ENCODE data around the gene NELFA. TPM values are rescaled to one million over a fixed set of nuclear protein-coding genes. Genes with fewer than 3 reads are reported as not detected.

Gene NELFA
- total RNA-seq, 1 donor, result 19.9 TPM

- H3K27me3 ChIP-seq (ENCODE audit: insufficient read depth, low read length), result no peaks in the 10 kb centered on the region
- no peak overlapping the region for H3K27ac ChIP-seq (ENCODE audit: low read depth, low read length)
- no peak overlapping the region for H3K4me2 ChIP-seq (ENCODE audit: insufficient read depth, low read length)
- peaks cover 57% of the 10 kb centered on the region for H3K36me3 ChIP-seq (ENCODE audit: insufficient read depth, low read length)
- TF ChIP-seq CTCF (IDR thresholded peaks at IDR 0.05; ENCODE audit: extremely low read depth, low read depth, low read length), result no peak
- H2AFZ ChIP-seq (ENCODE audit: low read length), result no peak overlapping the region
- H3K79me2 ChIP-seq (ENCODE audit: insufficient read depth, low read length), result peaks cover 61% of the 10 kb centered on the region
- no peak overlapping the region for H3K4me3 ChIP-seq (ENCODE audit: insufficient read depth, low read length)
- H4K20me1 ChIP-seq (ENCODE audit: insufficient read depth, low read length), result no peaks in the 10 kb centered on the region
- H3K4me1 ChIP-seq (ENCODE audit: insufficient read depth, low read length), result peaks cover 5% of the 10 kb centered on the region
- H3K9me3 ChIP-seq (ENCODE audit: low read depth, low read length), result no peaks in the 10 kb centered on the region
- no peak for DNase-seq (ENCODE audit: insufficient read length, low spot score, missing footprints)
Measured at GRCh38 chr4:1945124-1945895, 63.5 kb downstream of the NELFA start.

- no peak for TF ChIP-seq CTCF (IDR thresholded peaks at IDR 0.05; ENCODE audit: extremely low read depth, low read depth, low read length)
- H3K4me2 ChIP-seq (ENCODE audit: insufficient read depth, low read length), result no peak overlapping the region
Measured at GRCh38 chr4:1943928-1944327, 64.8 kb downstream of the NELFA start.

GRCh38 chr4:1940566-1940965, 68.2 kb downstream of the NELFA start:
- no peaks in the 10 kb centered on the region for H3K9me3 ChIP-seq (ENCODE audit: low read depth, low read length)
- no peaks in the 10 kb centered on the region for H3K27me3 ChIP-seq (ENCODE audit: insufficient read depth, low read length)
- DNase-seq (ENCODE audit: insufficient read length, low spot score, missing footprints), result no peak
- H2AFZ ChIP-seq (ENCODE audit: low read length), result no peak overlapping the region
- TF ChIP-seq CTCF (IDR thresholded peaks at IDR 0.05; ENCODE audit: extremely low read depth, low read depth, low read length), result no peak
- H3K27ac ChIP-seq (ENCODE audit: low read depth, low read length), result peak overlapping the region; percentile 96
- H3K79me2 ChIP-seq (ENCODE audit: insufficient read depth, low read length), result peaks cover 55% of the 10 kb centered on the region
- H3K36me3 ChIP-seq (ENCODE audit: insufficient read depth, low read length), result peaks cover 37% of the 10 kb centered on the region
- peaks cover 3% of the 10 kb centered on the region for H4K20me1 ChIP-seq (ENCODE audit: insufficient read depth, low read length)
- H3K4me2 ChIP-seq (ENCODE audit: insufficient read depth, low read length), result peak overlapping the region; percentile 81
- peaks cover 23% of the 10 kb centered on the region for H3K4me1 ChIP-seq (ENCODE audit: insufficient read depth, low read length)
- H3K4me3 ChIP-seq (ENCODE audit: insufficient read depth, low read length), result no peak overlapping the region

More at GRCh38 chr4:1943928-1944327, 64.8 kb downstream of the NELFA start:
- H4K20me1 ChIP-seq (ENCODE audit: insufficient read depth, low read length), result peaks cover 3% of the 10 kb centered on the region
- peaks cover 49% of the 10 kb centered on the region for H3K36me3 ChIP-seq (ENCODE audit: insufficient read depth, low read length)
- H3K79me2 ChIP-seq (ENCODE audit: insufficient read depth, low read length), result peaks cover 60% of the 10 kb centered on the region
- H3K27me3 ChIP-seq (ENCODE audit: insufficient read depth, low read length), result no peaks in the 10 kb centered on the region
- no peak overlapping the region for H2AFZ ChIP-seq (ENCODE audit: low read length)
- no peak overlapping the region for H3K27ac ChIP-seq (ENCODE audit: low read depth, low read length)
- DNase-seq (ENCODE audit: insufficient read length, low spot score, missing footprints), result no peak
- H3K4me3 ChIP-seq (ENCODE audit: insufficient read depth, low read length), result no peak overlapping the region
- H3K4me1 ChIP-seq (ENCODE audit: insufficient read depth, low read length), result peaks cover 19% of the 10 kb centered on the region
- no peaks in the 10 kb centered on the region for H3K9me3 ChIP-seq (ENCODE audit: low read depth, low read length)

- Histone ChIP-seq H3K27ac (ENCODE audit: low read depth, low read length) (peak overlapping the region; percentile 96), H2AFZ (ENCODE audit: low read length) (peak overlapping the region; percentile 56), H3K4me1 (ENCODE audit: insufficient read depth, low read length) (peaks cover 23% of the 10 kb centered on the region), H3K36me3 (ENCODE audit: insufficient read depth, low read length) (peaks cover 44% of the 10 kb centered on the region), H4K20me1 (ENCODE audit: insufficient read depth, low read length) (peaks cover 3% of the 10 kb centered on the region), H3K4me3 (ENCODE audit: insufficient read depth, low read length) (peak overlapping the region; percentile 53), H3K27me3 (ENCODE audit: insufficient read depth, low read length) (no peaks in the 10 kb centered on the region), H3K9me3 (ENCODE audit: low read depth, low read length) (no peaks in the 10 kb centered on the region), H3K4me2 (ENCODE audit: insufficient read depth, low read length) (peak overlapping the region; percentile 81), H3K79me2 (ENCODE audit: insufficient read depth, low read length) (peaks cover 55% of the 10 kb centered on the region)
- TF ChIP-seq CTCF (IDR thresholded peaks at IDR 0.05; ENCODE audit: extremely low read depth, low read depth, low read length), result no peak
- peak; percentile 82 for DNase-seq (ENCODE audit: insufficient read length, low spot score, missing footprints)
Measured at GRCh38 chr4:1939664-1940509, 68.9 kb downstream of the NELFA start.
